HG02852 (cell line): ENCODE measurements around the gene TP53I3.
"Not testable (repeated sequence)": the region's sequence is repeated elsewhere in the genome, so short reads cannot be mapped to it uniquely, and the experiment has no call there.

ENCODE experiments used
- ATAC-seq: cut with Tn5 transposase; IDR thresholded peaks from one replicate; pipeline ENCODE4 v1.9.1; 2021; ENCODE audit warnings: mild to moderate bottlenecking, moderate library complexity; ENCODE audit not compliant: unreplicated experiment

TP53I3 gene

GRCh38 chr2:24054366-24055010 lies 30.1 kb downstream of the TP53I3 start:
- no peak for ATAC-seq

- ATAC-seq = no peak
Measured at GRCh38 chr2:24052951-24053350, 31.7 kb downstream of the TP53I3 start.

GRCh38 chr2:24051833-24052232 lies 32.8 kb downstream of the TP53I3 start:
- ATAC-seq = no peak

DNA sequence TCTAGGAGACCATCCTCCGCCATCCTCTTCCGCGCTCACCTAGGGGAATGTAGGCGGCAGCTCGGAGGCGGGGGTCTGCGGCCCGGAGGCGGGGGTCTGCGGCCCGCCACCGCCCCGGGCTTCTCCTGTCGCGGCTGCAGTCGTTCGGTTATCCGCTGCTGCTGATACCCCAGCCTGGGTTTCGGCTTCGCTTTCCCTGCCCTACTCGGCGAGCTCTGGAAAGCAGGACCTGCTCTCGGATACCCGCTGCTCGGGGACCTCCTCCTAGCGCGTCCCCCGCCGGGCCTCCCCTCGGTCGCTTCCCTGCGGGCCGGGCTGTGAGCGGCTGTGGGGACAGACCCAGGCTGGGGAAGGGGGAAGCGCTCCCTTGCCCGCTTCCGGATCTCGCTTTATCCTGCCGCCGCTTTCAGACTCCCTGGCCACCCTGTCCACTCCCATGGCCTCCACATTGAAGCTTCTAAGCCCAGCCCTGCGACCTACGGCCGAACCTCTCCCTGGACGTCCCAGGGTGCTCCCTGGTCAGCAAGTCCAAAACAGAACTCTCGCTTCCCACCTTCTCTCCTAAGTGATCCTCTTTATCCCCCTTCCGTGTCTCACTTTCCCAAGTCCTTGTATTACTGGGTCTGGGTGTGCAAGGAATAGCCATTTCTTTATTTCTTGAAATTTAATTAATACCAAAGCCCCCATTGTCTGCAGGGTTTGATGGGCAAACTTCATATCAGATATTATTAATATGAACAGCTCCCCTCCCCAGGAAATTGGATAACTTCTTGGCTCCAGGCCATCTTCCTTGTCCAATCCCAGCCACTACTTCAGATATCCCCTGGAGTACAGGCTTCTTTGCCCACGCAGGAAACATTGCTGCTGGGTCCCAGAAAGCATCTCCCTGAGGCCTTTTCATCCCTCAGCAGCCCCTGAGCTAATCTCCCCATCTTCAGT lies 34.3 kb downstream of the TP53I3 start:
- no peak for ATAC-seq

GRCh38 chr2:24049485-24050021 lies 35.1 kb downstream of the TP53I3 start, which contains the start of gene FKBP1B:
TSS of gene FKBP1B (plus strand) at chr2:24049741. CDS start at chr2:24049850, 109 bp downstream.
- ATAC-seq = no peak

DNA sequence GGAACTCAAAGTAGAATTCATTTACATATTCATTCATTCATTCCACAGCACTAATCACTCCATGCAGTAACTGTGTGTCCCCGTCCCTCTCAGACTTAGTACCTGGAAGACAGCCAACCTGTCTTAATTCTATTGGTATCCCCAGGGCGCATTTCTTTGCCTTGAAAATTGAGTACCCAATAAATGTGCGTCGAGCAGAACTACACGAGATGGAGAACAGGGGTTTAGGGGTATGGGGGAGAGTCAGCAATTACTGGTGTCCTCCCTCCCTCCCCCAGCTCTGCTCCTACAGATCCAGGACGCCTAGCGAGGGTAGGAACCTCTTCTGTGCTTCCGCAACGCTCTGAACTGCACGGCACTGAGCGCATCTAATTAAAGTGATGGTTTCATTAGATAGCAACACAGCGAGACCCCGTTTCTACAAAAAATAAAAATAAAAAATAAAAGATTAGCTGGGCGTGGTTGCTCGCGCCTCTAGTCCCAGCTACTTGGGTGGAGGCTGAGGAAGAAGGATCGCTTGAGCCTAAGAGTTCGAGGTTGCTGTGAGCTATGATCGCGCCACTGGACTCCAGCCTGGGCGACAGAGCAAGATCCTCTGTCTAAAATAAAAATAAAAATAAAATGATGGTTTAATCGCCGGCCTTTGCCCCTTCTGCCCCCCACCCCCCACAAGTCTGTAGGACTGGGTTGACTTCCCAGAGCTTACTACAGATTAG lies 35.7 kb downstream of the TP53I3 start:
- ATAC-seq = no peak

- ATAC-seq = peak; percentile 7
Measured at GRCh38 chr2:24047703-24048033, 37.0 kb downstream of the TP53I3 start.

DNA sequence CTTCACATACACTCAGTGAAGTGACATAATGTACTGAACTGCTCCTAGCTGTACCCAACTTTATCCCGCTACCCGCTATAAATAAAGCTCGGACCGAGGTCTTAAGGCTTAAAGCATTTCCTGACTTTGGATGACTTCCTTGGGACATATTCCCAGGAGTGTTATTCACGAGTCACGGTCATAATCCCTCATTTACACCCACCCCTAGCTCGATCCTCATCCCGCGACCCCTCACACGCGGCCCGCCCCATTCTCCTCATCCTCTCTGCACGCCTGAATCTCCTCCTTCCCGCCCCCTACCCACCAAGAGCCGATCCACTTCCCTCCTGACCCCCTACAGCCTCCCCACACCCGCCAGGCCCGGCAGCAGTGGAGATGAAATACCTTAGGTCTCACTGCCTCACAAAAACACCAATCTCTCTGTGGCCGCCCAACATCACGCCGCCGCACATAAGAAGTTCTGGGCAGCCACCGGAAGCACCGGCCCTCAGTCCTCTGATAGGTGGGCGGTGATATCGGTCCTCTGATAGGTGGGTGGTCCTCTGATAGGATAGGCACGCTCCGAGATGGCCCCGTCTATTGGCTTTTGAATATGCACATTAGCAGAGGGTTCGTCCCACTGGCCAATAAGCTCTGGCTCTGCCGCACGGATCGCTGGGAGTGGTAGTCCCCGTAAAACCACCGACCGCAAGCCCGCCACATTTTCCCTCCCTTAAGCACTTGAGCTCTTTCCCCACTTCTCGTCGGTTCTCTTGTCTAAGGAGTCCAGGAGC lies 37.5 kb downstream of the TP53I3 start, which contains the start of gene WDCP:
Gene WDCP, minus strand, starts transcription at position 462 of the 773 bp plus-strand sequence. CDS start 7,897 bp downstream, outside the sequence.
- ATAC-seq = peak; percentile 99

DNA sequence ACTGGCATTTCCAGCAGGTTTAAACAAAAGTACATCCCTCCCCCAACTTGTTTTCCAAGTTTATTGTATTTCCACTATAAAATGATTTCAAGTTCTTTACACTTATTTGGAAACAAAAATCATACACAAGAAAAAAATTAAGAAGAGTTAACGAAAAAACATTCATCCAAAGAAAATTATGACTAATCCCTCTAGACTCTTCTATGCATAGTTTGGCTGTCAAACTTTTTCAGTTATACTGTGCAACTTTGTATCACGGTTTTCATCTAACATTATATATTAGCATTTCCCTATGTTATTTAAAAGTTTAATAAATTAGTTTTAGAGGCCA lies 38.1 kb downstream of the TP53I3 start:
- ATAC-seq = no peak

- no peak for ATAC-seq
Measured at GRCh38 chr2:24045511-24046508, 38.8 kb downstream of the TP53I3 start.

GRCh38 chr2:24043133-24043532 lies 41.5 kb downstream of the TP53I3 start:
- not testable (repeated sequence) for ATAC-seq

DNA sequence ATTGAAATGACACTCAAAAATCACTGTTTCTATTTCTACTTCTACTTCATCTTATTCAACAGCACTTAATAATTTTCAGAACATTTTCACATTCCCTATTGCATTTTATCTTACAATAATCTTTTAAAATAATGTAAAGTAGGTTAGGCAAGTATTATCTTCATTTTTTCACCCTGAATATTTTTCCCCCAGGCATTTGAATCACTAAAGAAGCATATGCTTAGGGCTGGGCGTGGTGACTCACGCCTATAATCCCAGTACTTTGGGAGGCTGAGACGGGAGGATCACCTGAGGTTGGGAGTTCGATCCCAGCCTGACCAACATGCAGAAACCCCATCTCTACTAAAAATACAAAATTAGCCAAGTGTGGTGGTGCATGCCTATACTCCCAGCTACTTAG lies 44.1 kb downstream of the TP53I3 start:
- ATAC-seq = no peak

- ATAC-seq = no peak
Measured at GRCh38 chr2:24038786-24039499, 45.7 kb downstream of the TP53I3 start.
